GM23248 (cell line): ENCODE measurements around the gene CYP39A1.

Source experiments
- EZH2 ChIP-seq: fragments of 200-600 bp; sonication (generic); IDR thresholded peaks from 2 replicates; pipeline ENCODE4 v1.6.1; 2018; ENCODE audit warnings: antibody characterized with exemption, mild to moderate bottlenecking; ENCODE audit not compliant: insufficient read depth, poor library complexity, severe bottlenecking
- EZH2phosphoT487 ChIP-seq: fragments of 200-600 bp; sonication (generic); IDR thresholded peaks from 2 replicates; pipeline ENCODE4 v1.6.1; 2018; ENCODE audit warnings: antibody characterized with exemption, moderate library complexity, mild to moderate bottlenecking, low read depth; ENCODE audit not compliant: insufficient read depth

GRCh38 chr6:46573140-46573539 lies 79.5 kb downstream of the CYP39A1 start:
- TF ChIP-seq EZH2 = no peak
- TF ChIP-seq EZH2phosphoT487 = no peak
